ENCODE measurements around the gene NARS2.
"Not testable (repeated sequence)": the region's sequence is repeated elsewhere in the genome, so short reads cannot be mapped to it uniquely, and the experiment has no call there.

The NARS2 gene

GRCh38 chr11:78510025-78510596 lies 64.6 kb downstream of the NARS2 start:
- DNase-seq (ENCODE audit: low read depth, low spot score): no peak
- H3K4me3 ChIP-seq (ENCODE audit: low read length): no peak overlapping the region

DNA sequence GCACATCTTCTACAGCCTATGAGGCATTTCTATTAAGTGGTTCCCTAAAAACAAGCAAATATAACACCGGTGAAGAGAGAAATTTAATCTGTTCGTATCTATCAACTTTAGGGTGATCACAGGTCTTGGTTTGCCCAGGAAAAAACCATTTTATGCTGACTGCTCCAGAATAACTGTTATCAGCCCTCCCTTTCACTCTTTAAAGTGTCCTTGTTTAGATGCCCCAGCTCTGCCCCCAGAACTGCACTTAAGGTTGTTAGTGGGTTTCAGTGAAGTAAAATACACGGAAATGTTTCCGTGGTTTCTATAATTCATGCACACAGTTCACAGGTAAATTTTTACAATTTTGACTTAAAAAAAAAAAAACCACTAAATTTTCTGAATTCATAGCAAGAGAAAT lies 70.0 kb downstream of the NARS2 start:
- H3K4me3 ChIP-seq (ENCODE audit: low read length): no peak overlapping the region

GRCh38 chr11:78504181-78504580 lies 70.5 kb downstream of the NARS2 start:
- no peak overlapping the region for H3K4me3 ChIP-seq (ENCODE audit: low read length)
- DNase-seq (ENCODE audit: low read depth, low spot score): peak; percentile 28

More for the DNA sequence above, 70.0 kb downstream of the NARS2 start:
- DNase-seq (ENCODE audit: low read depth, low spot score): peak; percentile 19

GRCh38 chr11:78499971-78500370 lies 74.7 kb downstream of the NARS2 start:
- no peak overlapping the region for H3K4me3 ChIP-seq (ENCODE audit: low read length)
- no peak for DNase-seq (ENCODE audit: low read depth, low spot score)

DNA sequence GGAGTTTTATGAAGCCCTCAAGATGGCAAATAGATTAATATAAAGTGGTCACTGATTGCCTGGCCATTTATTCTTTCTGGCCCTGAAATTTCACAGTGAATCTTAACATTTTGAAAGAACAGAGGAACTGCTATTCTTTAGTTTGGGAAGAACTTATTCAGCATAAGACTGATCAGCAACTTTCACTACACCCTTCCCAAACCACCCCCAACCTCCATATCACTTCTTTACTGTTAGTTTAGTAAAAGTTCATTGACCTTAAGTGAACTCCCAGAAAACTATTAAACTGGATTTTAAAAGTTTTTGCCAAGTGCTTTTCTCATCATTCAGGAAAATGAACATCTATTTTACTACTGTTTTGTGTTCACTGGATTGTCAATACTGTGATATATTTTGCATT lies 77.4 kb downstream of the NARS2 start:
- no peak for DNase-seq (ENCODE audit: low read depth, low spot score)
- H3K4me3 ChIP-seq (ENCODE audit: low read length): no peak overlapping the region

- no peak overlapping the region for H3K4me3 ChIP-seq (ENCODE audit: low read length)
These were observed 81.2 kb downstream of the NARS2 start for GRCh38 chr11:78493413-78493975.

GRCh38 chr11:78492973-78493372 lies 81.7 kb downstream of the NARS2 start:
- no peak overlapping the region for H3K4me3 ChIP-seq (ENCODE audit: low read length)
- no peak for DNase-seq (ENCODE audit: low read depth, low spot score)

More at GRCh38 chr11:78493413-78493975, 81.2 kb downstream of the NARS2 start:
- DNase-seq (ENCODE audit: low read depth, low spot score): no peak

GRCh38 chr11:78489184-78489583 lies 85.5 kb downstream of the NARS2 start:
- H3K4me3 ChIP-seq (ENCODE audit: low read length): no peak overlapping the region
- no peak for DNase-seq (ENCODE audit: low read depth, low spot score)

DNA sequence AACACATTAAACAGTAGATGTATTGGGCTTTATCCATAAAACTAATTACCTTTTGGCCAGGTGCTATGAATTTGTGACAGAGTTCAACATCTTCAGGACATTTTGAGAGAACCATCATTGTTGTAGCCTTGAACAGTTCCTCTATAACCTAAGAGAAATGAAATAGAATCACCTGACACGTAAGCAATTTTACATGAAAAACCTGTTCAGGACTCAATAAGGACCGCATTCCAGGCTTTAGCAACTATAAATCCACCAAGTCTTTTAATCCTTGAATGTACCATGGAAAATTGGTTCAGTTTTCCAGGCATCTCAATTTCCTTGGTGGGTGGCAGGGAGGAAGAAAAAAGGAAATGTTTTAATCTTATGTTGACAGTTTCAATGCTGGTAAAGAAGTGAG lies 96.1 kb downstream of the NARS2 start:
- DNase-seq (ENCODE audit: low read depth, low spot score): no peak
- no peak overlapping the region for H3K4me3 ChIP-seq (ENCODE audit: low read length)

GRCh38 chr11:78476066-78476465 lies 98.6 kb downstream of the NARS2 start:
- no peak overlapping the region for H3K4me3 ChIP-seq (ENCODE audit: low read length)
- no peak for DNase-seq (ENCODE audit: low read depth, low spot score)

DNA sequence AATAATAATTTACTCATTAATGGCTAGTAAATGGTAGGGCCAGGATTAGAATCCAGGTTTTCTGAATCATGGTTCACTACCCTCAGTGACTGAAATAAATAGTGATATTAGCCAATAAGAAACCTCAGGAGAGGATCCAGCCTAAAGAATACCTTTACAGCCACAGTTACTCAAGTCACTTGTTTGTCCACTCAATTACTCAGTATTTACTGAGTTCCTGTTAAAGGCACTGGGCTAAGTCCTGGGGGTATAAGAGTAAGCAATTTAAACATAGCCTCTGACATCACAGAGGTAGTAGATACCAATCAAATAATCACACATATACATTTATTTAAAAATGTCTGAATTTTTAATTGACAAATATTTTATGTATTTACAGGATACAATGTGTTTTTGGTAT lies 100.2 kb downstream of the NARS2 start:
- H3K4me3 ChIP-seq (ENCODE audit: low read length): no peak overlapping the region
- DNase-seq (ENCODE audit: low read depth, low spot score): no peak

GRCh38 chr11:78472905-78473304 lies 101.8 kb downstream of the NARS2 start:
- H3K4me3 ChIP-seq (ENCODE audit: low read length): no peak overlapping the region
- no peak for DNase-seq (ENCODE audit: low read depth, low spot score)

DNA sequence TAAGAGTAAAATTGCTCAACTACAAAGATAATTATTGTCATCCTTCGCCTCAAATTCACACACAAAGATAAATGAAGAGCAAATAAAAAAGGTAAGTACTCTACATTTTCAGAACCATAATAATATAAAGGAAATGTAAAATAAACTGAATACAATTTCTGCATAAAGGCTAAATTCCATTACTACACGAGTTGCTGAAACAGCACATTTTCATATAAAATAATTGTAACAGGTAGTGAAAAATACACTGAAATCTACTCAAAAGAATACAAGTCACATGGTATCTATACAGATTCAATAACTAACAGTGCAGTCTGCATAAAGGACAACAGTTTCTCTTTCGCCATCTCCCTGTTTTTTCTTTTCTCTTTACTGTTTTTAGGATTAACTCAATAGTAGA lies 102.3 kb downstream of the NARS2 start:
- H3K4me3 ChIP-seq (ENCODE audit: low read length): no peak overlapping the region
- no peak for DNase-seq (ENCODE audit: low read depth, low spot score)

- DNase-seq (ENCODE audit: low read depth, low spot score): no peak
- H3K4me3 ChIP-seq (ENCODE audit: low read length): no peak overlapping the region
These were observed 103.7 kb downstream of the NARS2 start for GRCh38 chr11:78470861-78471442.

GRCh38 chr11:78469896-78470295 lies 104.8 kb downstream of the NARS2 start:
- DNase-seq (ENCODE audit: low read depth, low spot score): no peak
- no peak overlapping the region for H3K4me3 ChIP-seq (ENCODE audit: low read length)

GRCh38 chr11:78467931-78468330 lies 106.7 kb downstream of the NARS2 start:
- no peak for DNase-seq (ENCODE audit: low read depth, low spot score)
- no peak overlapping the region for H3K4me3 ChIP-seq (ENCODE audit: low read length)

GRCh38 chr11:78467370-78467769 lies 107.3 kb downstream of the NARS2 start:
- no peak for DNase-seq (ENCODE audit: low read depth, low spot score)
- no peak overlapping the region for H3K4me3 ChIP-seq (ENCODE audit: low read length)

GRCh38 chr11:78465169-78465942 lies 109.3 kb downstream of the NARS2 start:
- no peak for DNase-seq (ENCODE audit: low read depth, low spot score)
- no peak overlapping the region for H3K4me3 ChIP-seq (ENCODE audit: low read length)

GRCh38 chr11:78464787-78465168 lies 109.9 kb downstream of the NARS2 start:
- H3K4me3 ChIP-seq (ENCODE audit: low read length); DNase-seq (ENCODE audit: low read depth, low spot score): not testable (repeated sequence)

- H3K4me3 ChIP-seq (ENCODE audit: low read length): no peak overlapping the region
- DNase-seq (ENCODE audit: low read depth, low spot score): no peak
These were observed 114.2 kb downstream of the NARS2 start for GRCh38 chr11:78460471-78460870.

Data from Jurkat, Clone E6-1 (cell line).